GM12878 (cell line): ENCODE results near the gene BRWD1. TPM values are rescaled to one million over a fixed set of nuclear protein-coding genes. Genes with fewer than 3 reads are reported as not detected.

Source experiments
- CBX5 ChIP-seq: sonication (generic); IDR thresholded peaks from 2 replicates; pipeline ENCODE4 v1.6.1; 2016; ENCODE audit warnings: low read depth, moderate library complexity, mild to moderate bottlenecking, inconsistent platforms
- CHD1 ChIP-seq: IDR thresholded peaks from 2 replicates; pipeline ENCODE4 v1.6.1; 2012; ENCODE audit warnings: low read depth, low read length, improper control_type of control experiment
- CHD2 ChIP-seq: IDR thresholded peaks from 2 replicates; pipeline ENCODE4 v1.6.1; 2011; ENCODE audit warnings: low read depth, low read length, improper control_type of control experiment, borderline replicate concordance
- EED ChIP-seq: sonication (generic); IDR thresholded peaks from 2 replicates; pipeline ENCODE4 v1.6.1; 2016; ENCODE audit warnings: antibody characterized with exemption, low read depth
- ETV6 ChIP-seq, 2 experiments: fragments of 450-650 bp in 1 of 2; IDR thresholded peaks in 1 of 2; conservative IDR thresholded peaks in 1 of 2; 2 replicates each; pipeline ENCODE4 v1.6.1; 2014; ENCODE audit warnings: antibody characterized with exemption in 1 of 2, borderline replicate concordance in 1 of 2, low read depth in 1 of 2, mild to moderate bottlenecking in 1 of 2, moderate library complexity in 1 of 2
- HDAC6 ChIP-seq: fragments of 200-600 bp; sonication (generic); IDR thresholded peaks from one replicate; pipeline ENCODE4 v1.8.0; 2017; ENCODE audit warnings: antibody characterized with exemption; ENCODE audit not compliant: unreplicated experiment
- KAT2A ChIP-seq: conservative IDR thresholded peaks from 2 replicates; pipeline ENCODE4 v1.6.1; 2011; ENCODE audit warnings: low read depth, low read length; ENCODE audit not compliant: control insufficient read depth
- MEF2A ChIP-seq: IDR thresholded peaks from 2 replicates; pipeline ENCODE4 v1.6.1; 2011; ENCODE audit warnings: low read depth, mild to moderate bottlenecking, low read length, moderate library complexity; ENCODE audit not compliant: insufficient read depth
- MTA3 ChIP-seq: IDR thresholded peaks from 2 replicates; pipeline ENCODE4 v1.6.1; 2012; ENCODE audit warnings: low read length, inconsistent platforms, borderline replicate concordance
- MYB ChIP-seq: fragments of 150-350 bp; IDR thresholded peaks from 2 replicates; pipeline ENCODE4 v1.6.1; 2014; ENCODE audit warnings: mild to moderate bottlenecking, low read depth, low read length, borderline replicate concordance
- MYC ChIP-seq: IDR thresholded peaks from 2 replicates; pipeline ENCODE4 v1.6.1; 2011; ENCODE audit warnings: mild to moderate bottlenecking, low read length, moderate library complexity, inconsistent platforms; ENCODE audit not compliant: insufficient read depth, insufficient replicate concordance, insufficient read length, severe bottlenecking
- NBN ChIP-seq: fragments of 450-650 bp; IDR thresholded peaks from 2 replicates; pipeline ENCODE4 v1.6.1; 2016
- NR2C1 ChIP-seq: fragments of 450-650 bp; IDR thresholded peaks from 2 replicates; pipeline ENCODE4 v1.6.1; 2017; ENCODE audit warnings: antibody characterized with exemption, mild to moderate bottlenecking, moderate library complexity
- PAX8 ChIP-seq: fragments of 450-650 bp; IDR thresholded peaks from 2 replicates; pipeline ENCODE4 v1.6.1; 2017; ENCODE audit warnings: mild to moderate bottlenecking, moderate library complexity
- POLR2AphosphoS2 ChIP-seq: IDR thresholded peaks from 2 replicates; pipeline ENCODE4 v1.6.1; 2011; ENCODE audit warnings: low read depth, mild to moderate bottlenecking, low read length, improper control_type of control experiment, moderate library complexity
- RAD51 ChIP-seq: fragments of 450-650 bp; IDR thresholded peaks from 2 replicates; pipeline ENCODE4 v1.6.1; 2016; ENCODE audit warnings: moderate library complexity, mild to moderate bottlenecking, inconsistent platforms
- RELA ChIP-seq: fragments of 450-650 bp; IDR thresholded peaks from 2 replicates; pipeline ENCODE4 v1.8.0; 2014; ENCODE audit warnings: borderline replicate concordance; ENCODE audit not compliant: partially characterized antibody
- RUNX3 ChIP-seq: IDR thresholded peaks from 2 replicates; pipeline ENCODE4 v1.6.1; 2012; ENCODE audit warnings: low read length, inconsistent platforms
- SMC3 ChIP-seq: IDR thresholded peaks from 2 replicates; pipeline ENCODE4 v1.6.1; 2011; ENCODE audit warnings: low read length, improper control_type of control experiment, borderline replicate concordance
- SREBF1 ChIP-seq: IDR thresholded peaks from 2 replicates; pipeline ENCODE4 v1.6.1; 2012; ENCODE audit warnings: mild to moderate bottlenecking, low read length
- TCF12 ChIP-seq: IDR thresholded peaks from 2 replicates; pipeline ENCODE4 v1.6.1; 2011; ENCODE audit warnings: low read depth, mild to moderate bottlenecking, low read length
- ZNF207 ChIP-seq: fragments of 450-650 bp; IDR thresholded peaks from 2 replicates; pipeline ENCODE4 v1.6.1; 2014; ENCODE audit warnings: antibody characterized with exemption, mild to moderate bottlenecking, borderline replicate concordance
- ZNF217 ChIP-seq: fragments of 450-650 bp; IDR thresholded peaks from 2 replicates; pipeline ENCODE4 v1.6.1; 2017; ENCODE audit warnings: antibody characterized with exemption, mild to moderate bottlenecking
- ZNF384 ChIP-seq: IDR thresholded peaks from 2 replicates; pipeline ENCODE4 v1.6.1; 2012; ENCODE audit warnings: low read depth, mild to moderate bottlenecking, low read length, improper control_type of control experiment, borderline replicate concordance
- polyA plus RNA-seq, 11 experiments: library from polyadenylated mRNA; depleted of rRNA in 4 of 11; unstranded in 6 of 11; stranded (reverse) in 5 of 11; fragments of >200 nt; fragmentation: Nextera tagmentation in 4 of 11; fragmentation: Illumina TruSeq in 1 of 11; extraction: Ambion mirVana in 4 of 11; extraction: Trizol in 1 of 11; gene quantifications; 1 replicate in 1 of 11; 2 replicates in 10 of 11; pipeline versions ENCODE4 v1.2.1 to v1.2.3, GENCODE V29; 2011 to 2016; ENCODE audit warnings: inconsistent platforms in 2 of 11, missing spikeins in 2 of 11, low read depth in 1 of 11
- total RNA-seq, 4 experiments: library from RNA; depleted of rRNA in 3 of 4; stranded (reverse); fragments of >200 nt in 3 of 4; fragmentation: Illumina TruSeq in 1 of 4; extraction: Trizol in 1 of 4; gene quantifications; 2 replicates each; pipeline versions ENCODE4 v1.2.1 to v1.2.3, GENCODE V29; 2013 to 2021
- TF ChIP-seq, protein P1 (sequence below): fragments of 450-650 bp; IDR thresholded peaks from 2 replicates; pipeline ENCODE4 v1.6.1; 2017; ENCODE audit warnings: borderline replicate concordance
- TF ChIP-seq, protein P2 (sequence below): fragments of 450-650 bp; IDR thresholded peaks from 2 replicates; pipeline ENCODE4 v1.6.1; 2017; ENCODE audit warnings: mild to moderate bottlenecking, moderate library complexity

BRWD1 gene
- total and polyA plus RNA-seq, 10 of the 15 experiments (the other 5 are each of a cell fraction or from before 2014, with no cell fraction given): 3.1 to 19.0 (median 13.5) TPM

DNA sequence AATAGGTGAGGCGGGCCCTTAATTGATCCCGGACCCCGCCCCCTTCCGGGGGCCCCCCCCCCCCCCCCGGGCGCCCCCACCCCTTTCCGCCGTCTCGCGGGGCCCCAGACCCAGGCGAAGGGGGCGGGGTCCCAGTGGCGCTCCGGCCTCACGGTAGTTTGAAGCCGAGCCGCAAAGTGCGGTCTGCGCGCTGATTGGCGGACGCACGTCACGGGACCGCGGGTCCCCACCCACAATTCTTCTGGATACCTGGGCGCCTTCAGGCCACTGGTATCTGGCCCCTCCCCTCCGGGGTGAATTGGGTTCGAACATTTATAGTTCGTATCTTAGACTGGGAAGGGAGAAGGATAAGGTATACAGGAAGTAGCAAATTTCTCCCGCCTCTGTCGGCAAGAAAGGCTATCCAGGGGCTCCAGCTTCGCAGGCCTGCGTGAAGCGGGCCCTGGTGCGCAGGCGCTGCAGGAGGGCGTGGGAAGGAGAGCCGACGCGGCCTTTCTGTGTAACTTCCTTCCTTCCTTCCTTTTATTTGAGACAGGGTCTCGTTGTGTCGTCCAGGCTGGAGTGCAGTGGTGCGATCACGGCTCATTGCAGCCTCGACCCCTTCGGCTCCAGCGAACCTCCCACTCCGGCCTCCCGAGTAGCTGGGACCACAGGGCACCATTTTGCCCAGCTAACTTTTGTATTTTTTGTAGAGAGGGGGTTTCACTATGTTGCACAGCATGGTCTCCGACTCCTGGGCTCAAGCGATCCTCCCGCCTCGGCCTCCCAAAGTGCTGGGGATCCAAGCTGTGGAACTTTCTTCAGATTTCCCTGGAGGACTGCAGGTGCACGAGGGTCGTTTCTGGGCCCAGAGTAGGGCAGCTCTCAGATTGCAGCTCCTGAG lies 36.0 kb upstream of the BRWD1 start (continued):
- TF ChIP-seq CBX5 (0 out of 2 replicates have a peak, but pooled peaks have one; percentile 42), MYC (no peak), MEF2A (no peak), KAT2A (no peak), RUNX3 (peak; percentile 14; the same call in 1 of the 2 replicates), RAD51 (peak; percentile 88), HDAC6 (no peak), NBN (peak; percentile 88), RELA (no peak), ZNF217 (no peak), POLR2AphosphoS2 (0 out of 2 replicates have a peak, but pooled peaks have one; percentile 61), ZNF384 (no peak), ETV6 (conservative IDR thresholded peaks at IDR 0.05 in 1 of 2, IDR thresholded peaks at IDR 0.05 in 1 of 2; ENCODE audit: borderline replicate concordance in 1 of 2, low read depth in 1 of 2) (peak in 1 of 2 experiments; percentile 92; a peak in 2 of 4 replicates), MYB (no peak), CHD1 (0 out of 2 replicates have a peak, but pooled peaks have one; percentile 50), TCF12 (no peak), EED (no peak), PAX8 (no peak), SMC3 (no peak), NR2C1 (peak; percentile 14; the same call in 1 of the 2 replicates), ZNF207 (peak; percentile 75; the same call in 1 of the 2 replicates), SREBF1 (no peak), CHD2 (peak; percentile 68; the same call in 1 of the 2 replicates), MTA3 (0 out of 2 replicates have a peak, but pooled peaks have one; percentile 19)
- TF ChIP-seq, protein P1, sequence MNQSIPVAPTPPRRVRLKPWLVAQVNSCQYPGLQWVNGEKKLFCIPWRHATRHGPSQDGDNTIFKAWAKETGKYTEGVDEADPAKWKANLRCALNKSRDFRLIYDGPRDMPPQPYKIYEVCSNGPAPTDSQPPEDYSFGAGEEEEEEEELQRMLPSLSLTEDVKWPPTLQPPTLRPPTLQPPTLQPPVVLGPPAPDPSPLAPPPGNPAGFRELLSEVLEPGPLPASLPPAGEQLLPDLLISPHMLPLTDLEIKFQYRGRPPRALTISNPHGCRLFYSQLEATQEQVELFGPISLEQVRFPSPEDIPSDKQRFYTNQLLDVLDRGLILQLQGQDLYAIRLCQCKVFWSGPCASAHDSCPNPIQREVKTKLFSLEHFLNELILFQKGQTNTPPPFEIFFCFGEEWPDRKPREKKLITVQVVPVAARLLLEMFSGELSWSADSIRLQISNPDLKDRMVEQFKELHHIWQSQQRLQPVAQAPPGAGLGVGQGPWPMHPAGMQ: no peak
- TF ChIP-seq, protein P2, sequence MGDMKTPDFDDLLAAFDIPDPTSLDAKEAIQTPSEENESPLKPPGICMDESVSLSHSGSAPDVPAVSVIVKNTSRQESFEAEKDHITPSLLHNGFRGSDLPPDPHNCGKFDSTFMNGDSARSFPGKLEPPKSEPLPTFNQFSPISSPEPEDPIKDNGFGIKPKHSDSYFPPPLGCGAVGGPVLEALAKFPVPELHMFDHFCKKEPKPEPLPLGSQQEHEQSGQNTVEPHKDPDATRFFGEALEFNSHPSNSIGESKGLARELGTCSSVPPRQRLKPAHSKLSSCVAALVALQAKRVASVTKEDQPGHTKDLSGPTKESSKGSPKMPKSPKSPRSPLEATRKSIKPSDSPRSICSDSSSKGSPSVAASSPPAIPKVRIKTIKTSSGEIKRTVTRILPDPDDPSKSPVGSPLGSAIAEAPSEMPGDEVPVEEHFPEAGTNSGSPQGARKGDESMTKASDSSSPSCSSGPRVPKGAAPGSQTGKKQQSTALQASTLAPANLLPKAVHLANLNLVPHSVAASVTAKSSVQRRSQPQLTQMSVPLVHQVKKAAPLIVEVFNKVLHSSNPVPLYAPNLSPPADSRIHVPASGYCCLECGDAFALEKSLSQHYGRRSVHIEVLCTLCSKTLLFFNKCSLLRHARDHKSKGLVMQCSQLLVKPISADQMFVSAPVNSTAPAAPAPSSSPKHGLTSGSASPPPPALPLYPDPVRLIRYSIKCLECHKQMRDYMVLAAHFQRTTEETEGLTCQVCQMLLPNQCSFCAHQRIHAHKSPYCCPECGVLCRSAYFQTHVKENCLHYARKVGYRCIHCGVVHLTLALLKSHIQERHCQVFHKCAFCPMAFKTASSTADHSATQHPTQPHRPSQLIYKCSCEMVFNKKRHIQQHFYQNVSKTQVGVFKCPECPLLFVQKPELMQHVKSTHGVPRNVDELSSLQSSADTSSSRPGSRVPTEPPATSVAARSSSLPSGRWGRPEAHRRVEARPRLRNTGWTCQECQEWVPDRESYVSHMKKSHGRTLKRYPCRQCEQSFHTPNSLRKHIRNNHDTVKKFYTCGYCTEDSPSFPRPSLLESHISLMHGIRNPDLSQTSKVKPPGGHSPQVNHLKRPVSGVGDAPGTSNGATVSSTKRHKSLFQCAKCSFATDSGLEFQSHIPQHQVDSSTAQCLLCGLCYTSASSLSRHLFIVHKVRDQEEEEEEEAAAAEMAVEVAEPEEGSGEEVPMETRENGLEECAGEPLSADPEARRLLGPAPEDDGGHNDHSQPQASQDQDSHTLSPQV: no peak
